Retinal pigment epithelial cell (primary cell): Measurements from ENCODE around the gene GJB2.

Source experiments
- DNase-seq: peaks from one replicate; pipeline ENCODE4 v3.0.0-alpha.2; 2010; ENCODE audit warnings: low read depth
- H3K4me3 ChIP-seq: 2 replicates; pipeline ENCODE4 v1.5.1; 2011; ENCODE audit warnings: mild to moderate bottlenecking, low read length, control low read depth, moderate library complexity
- TF ChIP-seq, protein P1 (sequence below): conservative IDR thresholded peaks from 2 replicates; pipeline ENCODE4 v1.5.1; 2011; ENCODE audit warnings: low read depth, low read length, control low read depth, inconsistent platforms

Gene GJB2

DNA sequence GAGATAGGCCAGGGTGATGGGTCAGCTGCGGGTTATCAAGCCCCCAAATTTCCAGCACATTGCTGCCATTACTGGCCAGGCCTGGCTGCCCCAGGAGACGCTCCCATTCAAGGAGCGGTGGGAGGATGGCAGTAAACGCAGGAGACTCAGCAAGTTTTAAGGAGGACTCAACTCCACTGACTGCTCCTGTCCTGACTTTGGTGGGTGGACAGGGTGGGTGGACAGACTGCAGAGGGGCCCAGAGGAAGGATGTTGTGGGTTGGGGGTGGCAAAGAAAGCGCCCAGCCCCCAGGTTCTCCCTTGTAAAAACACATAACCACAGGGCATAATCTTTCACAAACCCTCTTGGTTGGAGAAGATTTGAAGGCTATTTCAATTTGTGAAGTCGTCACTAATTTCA, 35.0 kb upstream of the GJB2 start:
- DNase-seq = no peak
- TF ChIP-seq, protein P1, sequence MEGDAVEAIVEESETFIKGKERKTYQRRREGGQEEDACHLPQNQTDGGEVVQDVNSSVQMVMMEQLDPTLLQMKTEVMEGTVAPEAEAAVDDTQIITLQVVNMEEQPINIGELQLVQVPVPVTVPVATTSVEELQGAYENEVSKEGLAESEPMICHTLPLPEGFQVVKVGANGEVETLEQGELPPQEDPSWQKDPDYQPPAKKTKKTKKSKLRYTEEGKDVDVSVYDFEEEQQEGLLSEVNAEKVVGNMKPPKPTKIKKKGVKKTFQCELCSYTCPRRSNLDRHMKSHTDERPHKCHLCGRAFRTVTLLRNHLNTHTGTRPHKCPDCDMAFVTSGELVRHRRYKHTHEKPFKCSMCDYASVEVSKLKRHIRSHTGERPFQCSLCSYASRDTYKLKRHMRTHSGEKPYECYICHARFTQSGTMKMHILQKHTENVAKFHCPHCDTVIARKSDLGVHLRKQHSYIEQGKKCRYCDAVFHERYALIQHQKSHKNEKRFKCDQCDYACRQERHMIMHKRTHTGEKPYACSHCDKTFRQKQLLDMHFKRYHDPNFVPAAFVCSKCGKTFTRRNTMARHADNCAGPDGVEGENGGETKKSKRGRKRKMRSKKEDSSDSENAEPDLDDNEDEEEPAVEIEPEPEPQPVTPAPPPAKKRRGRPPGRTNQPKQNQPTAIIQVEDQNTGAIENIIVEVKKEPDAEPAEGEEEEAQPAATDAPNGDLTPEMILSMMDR = no peak
- H3K4me3 ChIP-seq = no peak overlapping the region

DNA sequence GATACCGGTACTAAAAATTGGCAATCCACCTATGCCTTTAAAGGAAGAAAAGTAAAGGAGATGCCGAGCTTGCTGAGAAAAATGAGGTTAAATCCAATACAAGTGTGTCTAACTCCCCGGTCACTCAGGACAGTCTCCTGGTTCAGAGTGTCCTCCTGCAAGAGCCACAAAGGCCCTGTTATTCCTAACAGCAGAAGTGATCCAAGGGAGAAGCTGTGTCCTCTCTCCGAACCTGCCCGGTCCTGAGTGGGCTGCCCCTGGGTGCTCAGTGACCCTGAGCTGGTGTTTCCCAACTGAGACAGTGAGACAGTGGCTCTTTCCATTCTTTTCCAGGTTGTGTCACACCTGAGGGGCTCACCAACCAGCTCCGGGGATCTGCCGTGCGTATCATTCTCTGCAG, 34.5 kb upstream of the GJB2 start:
- TF ChIP-seq, protein P1 = no peak
- no peak overlapping the region for H3K4me3 ChIP-seq
- no peak for DNase-seq

DNA sequence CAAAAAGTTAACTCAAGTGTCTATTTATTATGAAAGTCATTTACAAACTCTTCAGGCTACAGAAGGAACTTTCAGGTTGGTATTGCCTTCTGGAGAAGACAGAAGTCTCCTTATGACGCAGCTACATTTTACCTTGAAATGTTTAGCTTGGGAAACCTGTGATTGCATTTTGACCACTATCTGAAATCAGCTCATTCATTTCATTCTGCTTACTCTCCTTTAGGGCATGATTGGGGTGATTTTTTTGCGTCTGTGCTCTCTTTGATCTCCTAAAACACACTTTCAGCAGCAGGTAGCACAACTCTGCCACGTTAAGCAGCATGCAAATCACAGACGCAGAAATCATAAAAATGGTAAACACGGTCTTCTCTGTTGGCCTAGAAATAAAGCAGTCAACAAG, 29.8 kb upstream of the GJB2 start:
- DNase-seq = no peak
- no peak overlapping the region for H3K4me3 ChIP-seq
- TF ChIP-seq, protein P1 = no peak

DNA sequence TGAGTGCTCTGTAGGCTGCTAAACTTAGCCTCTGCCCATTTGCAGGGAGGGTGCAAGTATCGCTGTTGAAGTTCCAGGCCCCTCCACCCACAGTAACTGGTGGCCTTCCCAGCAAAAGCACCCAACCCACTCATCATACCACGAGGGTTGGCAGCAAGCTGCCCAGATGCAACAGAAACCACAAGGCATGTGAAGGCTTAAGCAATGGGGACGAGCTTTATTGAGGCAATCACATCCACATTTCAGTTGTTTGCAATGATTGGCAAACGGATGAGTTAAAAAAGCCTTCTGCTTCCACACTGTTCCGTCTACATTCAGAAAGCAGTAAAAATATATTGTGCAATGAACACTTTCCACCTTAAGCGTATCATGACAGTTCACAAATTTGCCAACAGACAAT, 29.0 kb upstream of the GJB2 start:
- TF ChIP-seq, protein P1 = no peak
- no peak for DNase-seq
- H3K4me3 ChIP-seq = no peak overlapping the region

DNA sequence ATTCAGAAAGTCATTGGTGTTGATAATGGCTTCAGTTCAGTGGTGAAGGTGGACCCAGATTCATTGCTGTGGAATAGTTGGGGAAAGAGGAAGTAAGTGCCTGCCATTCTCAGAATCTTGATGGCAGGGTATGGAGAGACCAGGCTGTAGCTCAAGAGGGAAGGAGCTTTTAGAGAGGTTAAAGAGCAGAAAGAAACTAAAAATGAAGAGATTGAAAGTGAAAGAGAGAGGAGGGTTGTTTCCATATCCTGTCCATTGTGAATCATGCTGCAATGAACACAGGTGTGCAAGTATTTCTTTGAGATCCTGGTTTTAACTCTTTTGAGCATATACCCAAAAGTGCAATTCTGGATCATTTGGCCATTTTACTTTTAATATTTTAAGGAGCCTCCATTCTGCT, 26.8 kb upstream of the GJB2 start:
- H3K4me3 ChIP-seq = no peak overlapping the region
- TF ChIP-seq, protein P1 = no peak
- no peak for DNase-seq

DNA sequence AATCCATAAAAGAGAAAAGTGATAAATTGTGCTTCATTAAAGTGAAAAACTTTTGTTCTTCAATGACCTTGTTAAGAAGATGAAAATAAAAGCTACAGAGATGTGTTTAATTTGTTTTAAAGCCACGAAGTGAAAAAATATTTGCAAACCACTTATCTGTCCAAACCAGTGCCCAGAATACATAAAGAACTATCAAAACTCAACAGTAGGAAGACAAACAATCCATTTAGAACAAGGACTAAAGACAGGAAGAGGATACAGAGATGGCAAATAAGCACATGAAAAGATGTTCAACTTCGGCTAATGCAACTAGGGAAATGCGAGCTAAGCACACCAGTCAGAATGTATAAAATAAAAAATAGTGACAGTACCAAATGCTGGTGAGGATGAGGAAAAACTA, 24.4 kb upstream of the GJB2 start:
- TF ChIP-seq, protein P1 = no peak
- DNase-seq = no peak
- H3K4me3 ChIP-seq = no peak overlapping the region

DNA sequence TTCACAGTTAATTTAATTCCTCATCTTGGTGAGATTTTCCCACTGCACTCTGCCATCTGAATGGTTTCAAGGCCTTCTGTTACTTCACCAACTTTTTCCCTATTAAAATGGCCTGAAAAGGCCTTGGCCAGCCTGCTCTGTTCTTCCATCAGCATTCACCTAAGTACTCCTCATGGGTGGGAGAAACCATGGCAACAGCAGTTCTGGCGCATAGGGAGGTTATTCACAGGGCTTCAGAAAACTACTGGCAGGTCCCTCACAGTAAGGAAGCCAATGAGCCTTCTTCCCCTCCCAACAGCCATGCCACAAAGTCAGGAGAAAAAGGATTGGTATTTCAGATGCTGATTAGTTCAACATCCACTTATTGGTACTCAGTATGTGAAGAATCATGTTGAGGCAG, 17.2 kb upstream of the GJB2 start:
- TF ChIP-seq, protein P1 = no peak
- no peak for DNase-seq
- H3K4me3 ChIP-seq = no peak overlapping the region
